Inferior parietal cortex (tissue), 1 donor: ENCODE measurements around the gene WDR13.
"Not testable (repeated sequence)": the region's sequence is repeated elsewhere in the genome, so short reads cannot be mapped to it uniquely, and the experiment has no call there.

ENCODE experiments used
- DNase-seq: peaks from one replicate; pipeline ENCODE4 v3.0.0-alpha.2; 2016; ENCODE audit errors: extremely low spot score

Gene WDR13

GRCh38 chrX:48595929-48596328 is 1.4 kb upstream of the WDR13 start:
- no peak for DNase-seq

GRCh38 chrX:48598614-48599013 is 1.3 kb downstream of the WDR13 start:
- no peak for DNase-seq

- DNase-seq, result no peak
Measured at GRCh38 chrX:48599341-48599740, 2.0 kb downstream of the WDR13 start.

- no peak for DNase-seq
Measured at GRCh38 chrX:48600226-48600625, 2.9 kb downstream of the WDR13 start.

- no peak for DNase-seq
Measured at GRCh38 chrX:48601741-48602394, 4.6 kb downstream of the WDR13 start.

GRCh38 chrX:48604701-48605100 is 7.4 kb downstream of the WDR13 start:
- DNase-seq, result no peak

- DNase-seq, result no peak
Measured at GRCh38 chrX:48606091-48606490, 8.8 kb downstream of the WDR13 start.

- no peak for DNase-seq
Measured at GRCh38 chrX:48611703-48612102, 14.4 kb downstream of the WDR13 start.

GRCh38 chrX:48613502-48614160 is 16.3 kb downstream of the WDR13 start:
- DNase-seq, result no peak

- no peak for DNase-seq
Measured at GRCh38 chrX:48616576-48616975, 19.3 kb downstream of the WDR13 start.

- no peak for DNase-seq
Measured at GRCh38 chrX:48617542-48618340, 20.4 kb downstream of the WDR13 start.

- no peak for DNase-seq
Measured at GRCh38 chrX:48626401-48627298, 29.4 kb downstream of the WDR13 start.

GRCh38 chrX:48631376-48632090 is 34.2 kb downstream of the WDR13 start:
- peak; percentile 82 for DNase-seq

- no peak for DNase-seq
Measured at GRCh38 chrX:48632207-48632606, 34.9 kb downstream of the WDR13 start.

GRCh38 chrX:48636301-48636700 is 39.0 kb downstream of the WDR13 start:
- no peak for DNase-seq

GRCh38 chrX:48636776-48637175 is 39.5 kb downstream of the WDR13 start:
- DNase-seq, result no peak

- no peak for DNase-seq
Measured at GRCh38 chrX:48645669-48646068, 48.4 kb downstream of the WDR13 start.

GRCh38 chrX:48648336-48648751 is 51.1 kb downstream of the WDR13 start:
- peak; percentile 43 for DNase-seq

- DNase-seq, result no peak
Measured at GRCh38 chrX:48649102-48649501, 51.8 kb downstream of the WDR13 start.

- not testable (repeated sequence) for DNase-seq
Measured at GRCh38 chrX:48652055-48652579, 54.8 kb downstream of the WDR13 start.

GRCh38 chrX:48654746-48655145 is 57.5 kb downstream of the WDR13 start:
- not testable (repeated sequence) for DNase-seq
